Measurements from ENCODE around the gene GADD45A. TPM values are rescaled to one million over a fixed set of nuclear protein-coding genes. Genes with fewer than 3 reads are reported as not detected.

GADD45A gene
- total and polyA plus RNA-seq, 10 donors, result 17.5 to 63.7 (median 29.8) TPM

GRCh38 chr1:67647036-67647798 is 37.8 kb upstream of the GADD45A start:
- intact Hi-C loops (cut with DNase I; ENCODE audit: low total_unique reads), result no loop called here
- peaks cover 6 to 16% (median 12%) of the 10 kb centered on the region in 6 donors for H3K4me1 ChIP-seq
- H3K27ac ChIP-seq, result no peak overlapping the region
- no peaks in the 10 kb centered on the region for H3K27me3 ChIP-seq (replicated peaks in 1 of 7)
- WGBS, 5 donors, result 60 to 70% (median 64%) methylated on average over 7 of the region's 7 CpGs
- DNase-seq, result no peak
- no peak for TF ChIP-seq CTCF (IDR thresholded peaks at IDR 0.05 in 8 of 11, conservative IDR thresholded peaks at IDR 0.05 in 3 of 11)
- peak in 1 of 3 donors; percentile 15 for TF ChIP-seq POLR2AphosphoS5 (IDR thresholded peaks at IDR 0.05)
- no peak for TF ChIP-seq POLR2A (IDR thresholded peaks at IDR 0.05)
- no peaks in the 10 kb centered on the region for H3K9me3 ChIP-seq
- no peaks in the 10 kb centered on the region for H3K36me3 ChIP-seq
- no peak overlapping the region for H3K4me3 ChIP-seq

- H3K4me3 ChIP-seq, result no peak overlapping the region
- no peaks in the 10 kb centered on the region for H3K36me3 ChIP-seq
- WGBS, 5 donors, result 75 to 88% (median 78%) methylated on average over 3 of the region's 3 CpGs
- no peaks in the 10 kb centered on the region for H3K9me3 ChIP-seq
- DNase-seq, result no peak
- intact Hi-C loops (cut with DNase I; ENCODE audit: low total_unique reads), result no loop called here
- TF ChIP-seq POLR2A (IDR thresholded peaks at IDR 0.05) (no peak), POLR2AphosphoS5 (IDR thresholded peaks at IDR 0.05) (no peak), CTCF (IDR thresholded peaks at IDR 0.05 in 8 of 11, conservative IDR thresholded peaks at IDR 0.05 in 3 of 11) (no peak)
- no peak overlapping the region for H3K27ac ChIP-seq
- peaks cover 6 to 16% (median 12%) of the 10 kb centered on the region in 6 donors for H3K4me1 ChIP-seq
- no peaks in the 10 kb centered on the region for H3K27me3 ChIP-seq (replicated peaks in 1 of 7)
Measured at GRCh38 chr1:67647814-67648358, 37.1 kb upstream of the GADD45A start.

GRCh38 chr1:67648582-67649326 is 36.2 kb upstream of the GADD45A start:
- H3K9me3 ChIP-seq, result no peaks in the 10 kb centered on the region
- no peak for DNase-seq
- no peak overlapping the region for H3K27ac ChIP-seq
- no peaks in the 10 kb centered on the region for H3K27me3 ChIP-seq (replicated peaks in 1 of 7)
- no peaks in the 10 kb centered on the region for H3K36me3 ChIP-seq
- peaks cover 6 to 16% (median 12%) of the 10 kb centered on the region in 6 donors for H3K4me1 ChIP-seq
- WGBS, 5 donors, result 71 to 80% (median 74%) methylated on average over 6 of the region's 6 CpGs
- intact Hi-C loops (cut with DNase I; ENCODE audit: low total_unique reads), result no loop called here
- no peak overlapping the region for H3K4me3 ChIP-seq
- TF ChIP-seq POLR2A (IDR thresholded peaks at IDR 0.05) (no peak), CTCF (IDR thresholded peaks at IDR 0.05 in 8 of 11, conservative IDR thresholded peaks at IDR 0.05 in 3 of 11) (no peak), POLR2AphosphoS5 (IDR thresholded peaks at IDR 0.05) (no peak)

GRCh38 chr1:67650061-67650460 is 34.9 kb upstream of the GADD45A start:
- no peak for DNase-seq
- no peak overlapping the region for H3K27ac ChIP-seq
- intact Hi-C loops (cut with DNase I; ENCODE audit: low total_unique reads), result no loop called here
- no peak overlapping the region for H3K4me3 ChIP-seq
- H3K9me3 ChIP-seq, result no peaks in the 10 kb centered on the region
- no peaks in the 10 kb centered on the region for H3K27me3 ChIP-seq (replicated peaks in 1 of 7)
- TF ChIP-seq CTCF (IDR thresholded peaks at IDR 0.05 in 8 of 11, conservative IDR thresholded peaks at IDR 0.05 in 3 of 11), result no peak
- no peak for TF ChIP-seq POLR2A (IDR thresholded peaks at IDR 0.05)
- no peak for TF ChIP-seq POLR2AphosphoS5 (IDR thresholded peaks at IDR 0.05)
- peaks cover 6 to 16% (median 12%) of the 10 kb centered on the region in 6 donors for H3K4me1 ChIP-seq
- no peaks in the 10 kb centered on the region for H3K36me3 ChIP-seq

All from spleen (tissue), 11 donors.